SH-SY5Y (cell line): ENCODE measurements around the gene CHIT1.

ENCODE experiments used
- GATA2 ChIP-seq: IDR thresholded peaks from 2 replicates; pipeline ENCODE4 v1.6.1; 2011; ENCODE audit warnings: mild to moderate bottlenecking, low read depth, low read length
- GATA3 ChIP-seq: IDR thresholded peaks from 2 replicates; pipeline ENCODE4 v1.6.1; 2011; ENCODE audit warnings: low read depth, mild to moderate bottlenecking, low read length, moderate library complexity

DNA sequence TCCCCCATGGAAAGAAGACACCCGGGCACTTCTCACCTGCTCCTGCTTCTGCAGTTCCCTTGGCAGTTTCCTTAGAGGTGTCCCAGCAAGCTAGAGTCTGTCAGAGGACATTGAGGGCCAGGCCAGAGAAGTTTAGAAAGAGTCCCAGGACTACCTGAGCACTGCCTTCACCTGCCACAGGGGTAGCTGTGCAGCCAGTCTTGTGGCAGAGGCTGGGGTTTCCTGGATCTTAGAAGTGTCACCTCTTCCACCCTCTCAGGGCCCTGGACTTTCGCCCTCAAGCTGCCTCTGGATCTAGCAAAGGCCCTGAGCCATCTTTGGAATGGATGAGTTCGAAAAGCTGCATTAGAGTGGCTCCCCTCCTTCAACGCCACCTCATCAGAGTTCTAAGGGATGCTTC, 41.0 kb upstream of the CHIT1 start:
- no peak for TF ChIP-seq GATA3
- no peak for TF ChIP-seq GATA2
